Gastrocnemius medialis (tissue), 4 donors: Measurements from ENCODE around the gene FBXL17. TPM values are rescaled to one million over a fixed set of nuclear protein-coding genes. Genes with fewer than 3 reads are reported as not detected.
"Not testable (repeated sequence)": the region's sequence is repeated elsewhere in the genome, so short reads cannot be mapped to it uniquely, and the experiment has no call there.

Experiments used
- ATAC-seq, 2 donors: fragments of 150-250 bp; one replicate each; pipeline ENCODE4 v1.9.1; 2016
- DNase-seq, 2 donors: peaks; one replicate each; pipeline ENCODE4 v3.0.0-alpha.2; 2019
- H3K27ac ChIP-seq, 4 donors: fragments of 200-600 bp; sonication (generic); 1 replicate in 1 of 4; 2 replicates in 3 of 4; pipeline ENCODE4 v1.5.1; 2016 to 2018; ENCODE audit warnings: mild to moderate bottlenecking in 2 of 4, moderate library complexity in 1 of 4
- H3K27me3 ChIP-seq, 3 donors: fragments of 200-600 bp; sonication (generic) in 2 of 3; 1 replicate in 1 of 3; 2 replicates in 2 of 3; pipeline versions ENCODE4 v1.5.1 to v1.6.0; 2016 to 2019; ENCODE audit warnings: mild to moderate bottlenecking in 1 of 3, moderate library complexity in 1 of 3
- H3K36me3 ChIP-seq, 2 donors: fragments of 200-600 bp; sonication (generic) in 1 of 2; one replicate each; pipeline ENCODE4 v1.5.1; 2017 to 2018
- H3K4me1 ChIP-seq, 2 donors: fragments of 200-600 bp; sonication (generic) in 1 of 2; one replicate each; pipeline ENCODE4 v1.5.1; 2016 to 2017; ENCODE audit warnings: mild to moderate bottlenecking in 2 of 2
- H3K4me3 ChIP-seq, 4 donors: fragments of 200-600 bp; sonication (generic) in 3 of 4; 1 replicate in 1 of 4; 2 replicates in 3 of 4; pipeline ENCODE4 v1.5.1; 2016 to 2019; ENCODE audit warnings: mild to moderate bottlenecking in 2 of 4
- H3K9me3 ChIP-seq, 3 donors: fragments of 200-600 bp; sonication (generic) in 2 of 3; 1 replicate in 1 of 3; 2 replicates in 2 of 3; pipeline ENCODE4 v1.5.1; 2016 to 2019
- POLR2A ChIP-seq, 2 donors: fragments of 450-650 bp; IDR thresholded peaks; one replicate each; pipeline ENCODE4 v1.6.1; 2017; ENCODE audit warnings: antibody characterized with exemption in 2 of 2, mild to moderate bottlenecking in 2 of 2, moderate library complexity in 2 of 2
- in situ Hi-C, 4 donors: fragments of 200-750 bp; cut with MboI; loops; one replicate each; pipeline versions ENCODE4 v1.15.0 to v1.8.0; 2017; ENCODE audit warnings: low sequenced_read_pairs in 4 of 4
- intact Hi-C: fragments of 100-400 bp; cut with DNase I; formaldehyde crosslinking; loops from one replicate; pipeline ENCODE4 v1.15.1; 2023; ENCODE audit warnings: low total_unique reads
- total RNA-seq, 4 donors: library from RNA; depleted of rRNA; stranded (reverse); fragments of >200 nt; gene quantifications; one replicate each; pipeline versions ENCODE4 v1.1.0 to v1.2.3, GENCODE V29; 2016
- TF ChIP-seq, protein P1 (sequence below), 5 experiments: fragments of 450-650 bp in 3 of 5; fragments of 200-600 bp in 2 of 5; sonication (generic) in 2 of 5; IDR thresholded peaks in 4 of 5; conservative IDR thresholded peaks in 1 of 5; 1 replicate in 4 of 5; 2 replicates in 1 of 5; pipeline ENCODE4 v1.5.1; 2016 to 2019; ENCODE audit warnings: antibody characterized with exemption in 5 of 5, mild to moderate bottlenecking in 3 of 5, moderate library complexity in 3 of 5

FBXL17 gene
- total RNA-seq, 4 donors from 2014 or later, result 23.3 to 33.4 (median 26.9) TPM

DNA sequence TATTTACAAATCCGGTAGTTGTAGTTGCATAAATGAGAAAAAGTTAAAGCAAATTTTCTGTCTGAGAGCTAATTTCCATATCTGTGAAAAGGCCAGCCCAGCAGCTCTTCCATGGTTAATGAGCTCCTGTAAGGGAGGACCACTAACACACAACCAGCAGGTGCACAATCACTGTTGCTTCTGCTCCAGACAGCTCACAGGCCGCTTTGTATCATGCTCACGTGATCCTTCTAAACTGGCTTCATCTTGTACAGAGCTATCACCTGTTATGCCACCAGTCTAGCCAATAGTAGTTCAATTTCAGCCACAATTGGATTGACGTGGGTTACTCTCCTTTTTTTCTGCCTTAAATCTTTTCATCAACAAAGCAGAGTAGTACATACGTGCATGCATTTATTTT, 38.3 kb upstream of the FBXL17 start:
- no peak for ATAC-seq
- intact Hi-C loops, result no loop called here

GRCh38 chr5:108418197-108418596, 36.3 kb upstream of the FBXL17 start:
- Histone ChIP-seq H3K9me3 (no peaks in the 10 kb centered on the region), H3K4me3 (no peak overlapping the region), H3K27me3 (no peaks in the 10 kb centered on the region), H3K27ac (peak overlapping the region in 3 of 4 donors; percentile 36 to 67 (median 54)), H3K4me1 (peaks cover 0 to 4% of the 10 kb centered on the region in 2 donors), H3K36me3 (no peaks in the 10 kb centered on the region)
- peak; percentile 81 to 88 for DNase-seq
- in situ Hi-C loops (no loop called here), intact Hi-C loops (no loop called here)
- TF ChIP-seq, protein P1, sequence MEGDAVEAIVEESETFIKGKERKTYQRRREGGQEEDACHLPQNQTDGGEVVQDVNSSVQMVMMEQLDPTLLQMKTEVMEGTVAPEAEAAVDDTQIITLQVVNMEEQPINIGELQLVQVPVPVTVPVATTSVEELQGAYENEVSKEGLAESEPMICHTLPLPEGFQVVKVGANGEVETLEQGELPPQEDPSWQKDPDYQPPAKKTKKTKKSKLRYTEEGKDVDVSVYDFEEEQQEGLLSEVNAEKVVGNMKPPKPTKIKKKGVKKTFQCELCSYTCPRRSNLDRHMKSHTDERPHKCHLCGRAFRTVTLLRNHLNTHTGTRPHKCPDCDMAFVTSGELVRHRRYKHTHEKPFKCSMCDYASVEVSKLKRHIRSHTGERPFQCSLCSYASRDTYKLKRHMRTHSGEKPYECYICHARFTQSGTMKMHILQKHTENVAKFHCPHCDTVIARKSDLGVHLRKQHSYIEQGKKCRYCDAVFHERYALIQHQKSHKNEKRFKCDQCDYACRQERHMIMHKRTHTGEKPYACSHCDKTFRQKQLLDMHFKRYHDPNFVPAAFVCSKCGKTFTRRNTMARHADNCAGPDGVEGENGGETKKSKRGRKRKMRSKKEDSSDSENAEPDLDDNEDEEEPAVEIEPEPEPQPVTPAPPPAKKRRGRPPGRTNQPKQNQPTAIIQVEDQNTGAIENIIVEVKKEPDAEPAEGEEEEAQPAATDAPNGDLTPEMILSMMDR (IDR thresholded peaks at IDR 0.05 in 4 of 5, conservative IDR thresholded peaks at IDR 0.05 in 1 of 5), result no peak
- TF ChIP-seq POLR2A (IDR thresholded peaks at IDR 0.05), result no peak
- peak; percentile 91 to 96 for ATAC-seq

More for the DNA sequence above, 38.3 kb upstream of the FBXL17 start:
- in situ Hi-C loops, result no loop called here
- no peaks in the 10 kb centered on the region for H3K36me3 ChIP-seq
- H3K4me3 ChIP-seq, result no peak overlapping the region
- no peaks in the 10 kb centered on the region for H3K9me3 ChIP-seq
- DNase-seq, result peak in 1 of 2 donors; percentile 23
- H3K27ac ChIP-seq, result no peak overlapping the region
- no peak for TF ChIP-seq POLR2A (IDR thresholded peaks at IDR 0.05)
- TF ChIP-seq, protein P1 (IDR thresholded peaks at IDR 0.05 in 4 of 5, conservative IDR thresholded peaks at IDR 0.05 in 1 of 5), result no peak
- H3K4me1 ChIP-seq, result peaks cover 0 to 4% of the 10 kb centered on the region in 2 donors
- no peaks in the 10 kb centered on the region for H3K27me3 ChIP-seq

- intact Hi-C loops (no loop called here), in situ Hi-C loops (no loop called here)
- no peak for TF ChIP-seq POLR2A (IDR thresholded peaks at IDR 0.05)
- TF ChIP-seq, protein P1 (IDR thresholded peaks at IDR 0.05 in 4 of 5, conservative IDR thresholded peaks at IDR 0.05 in 1 of 5), result no peak
Observed at GRCh38 chr5:108417166-108417670, 35.3 kb upstream of the FBXL17 start.

GRCh38 chr5:108415726-108416125, 33.8 kb upstream of the FBXL17 start:
- in situ Hi-C loops, result no loop called here
- ATAC-seq (no peak), DNase-seq (no peak)
- H3K36me3 ChIP-seq, result no peaks in the 10 kb centered on the region
- no peak overlapping the region for H3K27ac ChIP-seq
- no peak for TF ChIP-seq POLR2A (IDR thresholded peaks at IDR 0.05)
- TF ChIP-seq, protein P1 (IDR thresholded peaks at IDR 0.05 in 4 of 5, conservative IDR thresholded peaks at IDR 0.05 in 1 of 5), result no peak
- intact Hi-C loops, result no loop called here
- no peaks in the 10 kb centered on the region for H3K9me3 ChIP-seq
- H3K4me3 ChIP-seq, result no peak overlapping the region
- no peaks in the 10 kb centered on the region for H3K27me3 ChIP-seq
- peaks cover 0 to 4% of the 10 kb centered on the region in 2 donors for H3K4me1 ChIP-seq

More at GRCh38 chr5:108417166-108417670, 35.3 kb upstream of the FBXL17 start:
- Histone ChIP-seq H3K27ac (no peak overlapping the region), H3K27me3 (no peaks in the 10 kb centered on the region), H3K4me3 (no peak overlapping the region), H3K36me3 (no peaks in the 10 kb centered on the region), H3K9me3 (no peaks in the 10 kb centered on the region), H3K4me1 (peaks cover 0 to 4% of the 10 kb centered on the region in 2 donors)
- ATAC-seq, result no peak
- no peak for DNase-seq

DNA sequence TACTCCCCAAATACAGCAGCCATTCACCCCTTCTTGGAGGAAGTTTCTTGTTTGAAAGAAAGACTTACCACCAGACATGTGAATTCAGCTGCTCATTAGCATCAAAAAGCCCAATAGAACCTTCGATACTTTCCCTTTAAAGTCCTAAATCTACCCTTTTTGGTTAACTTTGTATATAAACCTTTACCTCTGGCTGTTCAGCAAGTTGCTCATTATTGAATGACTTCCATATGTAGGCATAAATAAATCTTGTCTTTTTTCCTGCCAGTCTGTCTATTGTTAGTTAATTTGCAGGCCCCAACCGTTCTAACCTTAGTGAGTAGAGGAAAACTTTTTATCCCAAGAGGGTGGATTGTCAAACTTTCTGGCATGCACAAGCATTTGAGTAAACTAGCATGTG, 27.9 kb upstream of the FBXL17 start:
- no peak for TF ChIP-seq POLR2A (IDR thresholded peaks at IDR 0.05)
- TF ChIP-seq, protein P1 (IDR thresholded peaks at IDR 0.05 in 4 of 5, conservative IDR thresholded peaks at IDR 0.05 in 1 of 5), result no peak
- no peaks in the 10 kb centered on the region for H3K27me3 ChIP-seq
- no peak overlapping the region for H3K27ac ChIP-seq
- intact Hi-C loops, result no loop called here
- ATAC-seq (no peak), DNase-seq (no peak)
- no peaks in the 10 kb centered on the region for H3K36me3 ChIP-seq
- H3K9me3 ChIP-seq, result no peaks in the 10 kb centered on the region
- no peaks in the 10 kb centered on the region for H3K4me1 ChIP-seq
- H3K4me3 ChIP-seq, result no peak overlapping the region
- in situ Hi-C loops, result no loop called here

GRCh38 chr5:108405201-108405600, 23.3 kb upstream of the FBXL17 start:
- H3K4me3 ChIP-seq, H3K27me3 ChIP-seq, H3K9me3 ChIP-seq, DNase-seq, H3K36me3 ChIP-seq, H3K27ac ChIP-seq, in situ Hi-C loops, intact Hi-C loops, ATAC-seq, H3K4me1 ChIP-seq: not testable (repeated sequence)
